ENCODE measurements around the gene AUTS2. TPM values are rescaled to one million over a fixed set of nuclear protein-coding genes. Genes with fewer than 3 reads are reported as not detected.

The AUTS2 gene
- total RNA-seq, 2 donors from 2014 or later, result 43.4 to 52.9 TPM

GRCh38 chr7:69696686-69697685, 98.7 kb downstream of the AUTS2 start:
- intact Hi-C loops (cut with DNase I), result no loop called here

GRCh38 chr7:69698109-69698825, 100.0 kb downstream of the AUTS2 start:
- intact Hi-C loops (cut with DNase I), result no loop called here
- DNase-seq (ENCODE audit: low spot score), result no peak

More at GRCh38 chr7:69696686-69697685, 98.7 kb downstream of the AUTS2 start:
- no peak for DNase-seq (ENCODE audit: low spot score)

GRCh38 chr7:69699931-69700330, 101.7 kb downstream of the AUTS2 start:
- intact Hi-C loops (cut with DNase I), result no loop called here
- DNase-seq (ENCODE audit: low spot score), result no peak

GRCh38 chr7:69700331-69700730, 102.1 kb downstream of the AUTS2 start:
- intact Hi-C loops (cut with DNase I), result no loop called here
- DNase-seq (ENCODE audit: low spot score), result no peak

- intact Hi-C loops (cut with DNase I), result no loop called here
- DNase-seq (ENCODE audit: low spot score), result no peak
These were observed 103.0 kb downstream of the AUTS2 start for GRCh38 chr7:69701288-69701687.

- no peak for DNase-seq (ENCODE audit: low spot score)
These were observed 104.1 kb downstream of the AUTS2 start for GRCh38 chr7:69702357-69702756.

GRCh38 chr7:69703099-69703498, 104.8 kb downstream of the AUTS2 start:
- no peak for DNase-seq (ENCODE audit: low spot score)
- intact Hi-C loops (cut with DNase I), result no loop called here

More at GRCh38 chr7:69702357-69702756, 104.1 kb downstream of the AUTS2 start:
- intact Hi-C loops (cut with DNase I), result no loop called here

GRCh38 chr7:69706070-69706469, 107.8 kb downstream of the AUTS2 start:
- DNase-seq (ENCODE audit: low spot score), result no peak
- intact Hi-C loops (cut with DNase I), result no loop called here

- DNase-seq (ENCODE audit: low spot score), result no peak
- intact Hi-C loops (cut with DNase I), result no loop called here
These were observed 110.6 kb downstream of the AUTS2 start for GRCh38 chr7:69708857-69709256.

GRCh38 chr7:69710768-69711438, 112.6 kb downstream of the AUTS2 start:
- no peak for DNase-seq (ENCODE audit: low spot score)
- intact Hi-C loops (cut with DNase I), result no loop called here

GRCh38 chr7:69714886-69715576, 116.8 kb downstream of the AUTS2 start:
- DNase-seq (ENCODE audit: low spot score), result no peak
- intact Hi-C loops (cut with DNase I), result no loop called here

GRCh38 chr7:69717221-69717620, 118.9 kb downstream of the AUTS2 start:
- intact Hi-C loops (cut with DNase I), result no loop called here

GRCh38 chr7:69719717-69720116, 121.4 kb downstream of the AUTS2 start:
- intact Hi-C loops (cut with DNase I), result no loop called here
- no peak for DNase-seq (ENCODE audit: low spot score)

More at GRCh38 chr7:69717221-69717620, 118.9 kb downstream of the AUTS2 start:
- no peak for DNase-seq (ENCODE audit: low spot score)

- no peak for DNase-seq (ENCODE audit: low spot score)
- intact Hi-C loops (cut with DNase I), result no loop called here
These were observed 124.6 kb downstream of the AUTS2 start for GRCh38 chr7:69722843-69723242.

- no peak for DNase-seq (ENCODE audit: low spot score)
- intact Hi-C loops (cut with DNase I), result no loop called here
These were observed 125.4 kb downstream of the AUTS2 start for GRCh38 chr7:69723663-69724062.

GRCh38 chr7:69728304-69728703, 130.0 kb downstream of the AUTS2 start:
- DNase-seq (ENCODE audit: low spot score), result no peak

GRCh38 chr7:69732203-69732602, 133.9 kb downstream of the AUTS2 start:
- no peak for DNase-seq (ENCODE audit: low spot score)
- intact Hi-C loops (cut with DNase I), result no loop called here

More at GRCh38 chr7:69728304-69728703, 130.0 kb downstream of the AUTS2 start:
- intact Hi-C loops (cut with DNase I), result no loop called here

GRCh38 chr7:69735582-69735981, 137.3 kb downstream of the AUTS2 start:
- intact Hi-C loops (cut with DNase I), result no loop called here
- DNase-seq (ENCODE audit: low spot score), result no peak

All from posterior vena cava (tissue), 2 donors.